Bone marrow (tissue), 2 donors: ENCODE data around the gene DDX39A.

Experiments
- DNase-seq, 2 donors: peaks; one replicate each; lab custom pipeline; 2025; lab: John Stamatoyannopoulos, UW

DDX39A gene

DNA sequence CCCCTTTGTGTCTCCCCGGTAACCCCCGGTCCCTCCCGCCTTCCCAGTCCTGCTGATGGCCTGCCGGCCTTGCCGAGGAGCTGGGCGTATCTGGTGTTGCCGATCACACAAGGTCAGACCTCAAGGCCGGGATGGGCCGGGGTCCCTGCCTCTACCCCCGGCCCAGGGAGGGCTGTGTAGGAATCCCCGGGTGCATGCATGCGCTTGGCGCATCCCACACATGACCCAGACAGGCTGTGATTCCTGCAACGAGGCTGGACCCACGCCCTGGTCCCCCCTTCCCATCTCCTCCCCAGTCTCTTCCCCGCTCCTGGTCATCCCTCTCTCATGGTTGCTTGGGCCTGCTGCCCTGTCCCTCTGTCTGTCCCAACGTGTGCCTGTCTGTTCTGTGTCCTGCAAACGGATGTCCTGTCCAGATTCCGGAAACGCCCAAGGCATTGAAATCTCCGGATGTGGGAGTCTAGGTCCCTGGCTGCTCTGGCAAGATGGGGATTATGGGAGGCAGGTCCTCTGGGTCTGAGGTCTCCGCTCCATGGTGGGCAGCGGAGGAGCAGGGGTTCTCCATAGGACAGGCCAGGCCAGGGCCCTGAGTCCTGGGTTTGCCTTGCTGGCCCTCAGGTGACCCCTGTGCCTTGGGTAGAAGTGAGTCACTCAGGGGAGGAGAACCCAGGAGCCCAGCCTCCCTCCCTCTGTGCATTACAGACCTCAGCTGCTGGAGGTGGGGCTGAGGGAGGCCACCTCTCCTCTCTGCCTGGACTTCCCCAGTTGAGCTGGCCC, 15.6 kb upstream of the DDX39A start:
- no peak for DNase-seq

DNA sequence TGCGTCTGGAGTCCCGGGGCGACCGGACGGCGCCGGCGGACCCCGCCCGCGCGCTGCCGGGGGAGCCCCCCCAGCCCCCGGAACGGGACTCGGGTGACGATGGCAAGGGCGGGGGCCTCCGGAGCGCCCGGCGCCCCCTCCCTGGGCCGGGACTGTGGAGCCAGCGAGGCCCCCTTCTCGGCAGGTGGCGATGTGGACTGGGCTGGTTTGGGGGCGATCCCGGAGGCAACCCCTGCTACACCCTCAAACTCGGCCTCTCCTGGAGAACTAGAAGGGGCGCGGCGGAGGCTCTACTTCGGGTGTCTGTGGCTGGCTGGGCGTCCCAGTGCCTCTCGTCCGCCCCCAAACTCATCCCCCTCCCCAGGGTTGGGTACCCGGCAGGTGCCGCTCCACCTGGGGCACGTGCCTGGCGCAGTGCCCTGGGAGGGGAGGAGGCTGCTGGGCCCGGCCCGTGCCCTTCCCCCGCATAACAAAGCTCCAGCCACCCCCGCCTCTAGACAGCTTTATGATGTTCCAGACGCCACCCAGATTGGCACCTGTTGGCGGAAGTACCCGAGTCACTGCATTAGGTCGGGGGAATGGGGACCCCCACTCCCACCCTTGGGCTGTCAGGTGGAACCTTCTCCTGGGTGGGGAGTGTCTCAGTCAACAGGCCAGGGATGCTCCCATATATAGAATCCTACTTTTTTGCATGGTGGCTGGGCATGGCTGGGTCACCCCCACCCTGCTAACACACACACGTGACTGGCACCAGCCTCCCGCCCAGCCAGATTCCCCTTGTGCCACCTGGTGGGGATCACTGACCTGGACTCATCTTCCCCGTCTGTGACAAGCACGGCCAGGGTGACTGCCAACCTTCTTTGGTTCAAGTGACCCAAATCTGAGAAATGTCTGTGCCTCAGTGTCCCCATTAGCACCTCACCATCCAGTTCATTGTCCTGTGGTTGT, 14.7 kb upstream of the DDX39A start:
- no peak for DNase-seq

DNA sequence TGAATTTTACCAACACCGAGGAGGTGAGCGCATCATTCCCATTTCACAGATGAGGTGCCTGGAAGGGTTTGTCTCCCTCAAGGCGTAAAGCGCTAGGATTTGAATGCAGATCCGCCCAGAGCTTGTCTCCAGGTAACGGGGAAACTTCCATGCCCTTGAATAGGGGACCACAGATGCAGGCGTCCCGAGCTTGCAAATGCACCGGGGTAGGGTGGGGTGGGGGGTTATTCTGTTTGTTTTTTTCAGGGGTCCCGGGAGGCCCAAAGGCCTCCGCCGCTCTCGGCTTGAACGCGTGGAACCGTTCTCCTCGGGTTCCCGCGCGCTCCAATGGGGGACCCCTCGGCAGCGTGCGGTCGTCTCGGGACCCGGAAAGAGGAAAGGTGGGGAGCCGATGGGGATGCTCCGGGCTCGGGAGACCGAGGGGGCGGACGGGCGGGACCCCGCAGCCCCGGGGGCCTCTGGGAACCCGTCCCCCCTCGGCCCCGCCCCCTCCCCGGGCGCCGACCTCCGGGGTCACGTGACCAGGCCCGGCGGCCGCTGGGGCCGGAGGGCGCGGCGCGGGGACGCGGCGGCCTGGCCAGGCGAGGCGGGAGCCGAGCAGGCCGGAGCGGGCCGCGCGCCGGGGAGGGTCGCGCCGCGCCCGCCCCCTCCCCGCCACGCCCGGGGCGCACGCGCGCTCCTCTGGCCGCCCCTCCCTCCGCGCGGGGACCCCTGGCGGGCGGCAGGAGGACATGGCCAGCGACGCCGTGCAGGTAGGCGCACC, 13.8 kb upstream of the DDX39A start, which contains the start of gene PKN1:
TSS of gene PKN1 (plus strand) at position 516 of the 763 bp plus-strand sequence. CDS start at position 732, 216 bp downstream.
- DNase-seq = no peak

DNA sequence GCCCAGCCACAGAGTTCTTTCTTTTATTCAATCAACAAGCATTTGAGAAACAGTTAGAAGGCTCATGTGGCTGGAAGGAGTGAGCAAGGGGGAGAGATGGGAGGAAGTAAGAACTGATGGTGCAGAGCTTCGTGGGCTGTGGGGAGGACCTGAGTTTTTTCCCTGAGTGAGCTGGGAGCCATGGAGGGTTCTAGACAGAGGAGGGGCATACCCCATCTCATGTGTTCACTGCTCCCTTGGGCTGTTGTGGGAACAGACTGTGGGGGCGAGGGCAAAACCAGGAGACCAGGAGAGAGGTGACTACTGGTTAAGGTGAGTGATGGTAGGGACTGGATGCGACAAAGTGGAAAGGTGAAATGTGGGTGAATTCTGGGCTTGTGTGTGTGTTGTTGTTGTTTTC, 11.6 kb upstream of the DDX39A start:
- DNase-seq = no peak

DNA sequence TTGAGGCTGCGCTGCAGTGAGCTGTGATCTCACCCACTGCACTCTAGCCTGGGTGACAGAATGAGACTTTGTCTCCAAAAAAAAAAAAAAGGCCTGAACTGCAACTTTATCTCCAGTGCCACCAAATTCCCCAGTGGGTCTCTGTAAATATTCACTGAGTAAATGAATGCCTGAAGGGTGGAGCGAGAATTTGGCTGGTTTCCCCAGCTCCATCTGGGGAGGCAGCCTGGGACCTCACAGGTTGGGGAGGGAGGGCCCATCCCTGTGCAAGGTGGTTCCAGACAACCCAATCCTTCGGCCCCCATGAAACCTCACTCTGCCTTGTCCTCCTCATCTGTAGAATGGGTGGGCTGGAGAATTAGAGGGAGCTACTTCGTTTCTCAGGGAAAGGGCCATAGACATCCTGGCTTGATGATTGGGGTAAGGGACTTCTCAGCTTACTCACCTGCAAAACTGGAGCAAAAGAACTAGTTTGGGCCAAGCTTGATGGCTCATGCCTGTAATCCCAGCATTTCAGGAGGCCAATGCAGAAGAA, 9.8 kb upstream of the DDX39A start:
- DNase-seq = no peak

DNA sequence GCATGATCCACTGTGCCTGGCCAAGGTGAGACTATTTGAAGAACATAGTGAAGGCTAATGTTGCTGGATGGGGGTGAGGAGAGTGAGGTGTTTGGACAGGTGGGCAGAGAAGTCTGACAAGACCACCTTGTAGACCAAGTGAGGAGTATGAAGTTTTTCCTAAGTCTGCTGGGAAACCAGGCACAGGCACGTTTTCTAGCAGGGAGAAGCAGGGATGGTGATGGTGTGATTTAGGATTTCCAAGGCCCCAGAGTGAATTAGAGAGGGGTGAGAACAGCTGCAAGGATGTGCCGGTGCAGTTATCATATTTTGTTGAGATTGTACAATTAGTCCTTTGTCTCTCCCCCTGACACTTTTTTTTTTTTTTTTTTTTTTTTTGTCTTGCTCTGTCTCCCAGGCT, 8.3 kb upstream of the DDX39A start:
- no peak for DNase-seq

DNA sequence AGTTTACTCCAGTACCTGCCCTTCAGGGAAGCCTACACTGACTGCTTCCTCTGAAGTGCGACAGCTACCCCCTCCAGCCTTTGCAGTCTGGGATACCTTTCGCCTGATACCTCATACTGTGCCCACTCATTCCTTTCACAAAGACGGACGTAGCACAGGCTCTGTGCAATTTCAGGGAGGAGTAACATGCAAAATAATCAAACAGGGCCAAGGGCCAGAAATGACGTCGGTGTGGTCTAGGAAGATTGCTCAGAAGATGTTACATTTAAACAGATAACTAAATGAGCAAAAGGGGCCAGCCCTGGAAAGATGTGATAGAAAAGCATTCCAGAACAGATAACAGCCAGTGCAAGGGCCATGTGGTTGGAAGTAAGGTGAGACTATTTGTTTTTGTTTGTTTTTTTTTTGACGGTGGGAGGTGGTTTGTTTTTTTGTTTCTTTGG, 6.6 kb upstream of the DDX39A start:
- DNase-seq = no peak

DNA sequence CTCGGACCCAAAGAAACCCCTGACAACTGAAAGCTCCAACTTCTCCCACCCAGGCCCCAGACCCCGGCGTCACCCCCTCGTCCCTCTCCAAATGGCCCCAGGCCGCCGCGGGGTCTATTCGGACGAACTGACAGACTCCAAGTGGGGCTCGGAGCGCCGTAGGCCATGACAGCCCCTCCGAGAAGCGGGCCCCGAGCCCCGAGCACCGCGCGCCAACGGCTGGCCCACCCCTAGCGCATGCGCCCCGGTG, 360 bp downstream of the DDX39A start:
- no peak for DNase-seq

DNA sequence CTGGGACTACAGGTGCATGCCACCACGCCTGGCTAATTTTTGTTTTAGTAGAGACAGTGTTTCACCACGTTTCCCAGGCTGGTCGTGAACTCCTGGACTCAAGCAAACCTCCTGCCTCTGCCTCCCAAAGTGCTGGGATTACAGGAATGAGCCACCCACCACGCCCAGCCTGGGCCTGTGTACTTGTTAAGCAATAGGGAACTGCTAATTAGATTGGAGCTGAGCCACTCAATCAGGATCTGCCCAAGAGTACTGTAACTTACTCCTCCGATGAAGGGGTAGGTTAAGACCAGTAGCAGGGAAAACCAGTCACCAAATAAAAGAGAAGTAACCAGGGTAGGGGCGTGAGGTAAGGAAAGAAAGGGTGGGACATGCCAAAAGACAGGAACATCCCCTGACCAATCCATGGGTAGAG, 2.3 kb downstream of the DDX39A start:
- DNase-seq = no peak

DNA sequence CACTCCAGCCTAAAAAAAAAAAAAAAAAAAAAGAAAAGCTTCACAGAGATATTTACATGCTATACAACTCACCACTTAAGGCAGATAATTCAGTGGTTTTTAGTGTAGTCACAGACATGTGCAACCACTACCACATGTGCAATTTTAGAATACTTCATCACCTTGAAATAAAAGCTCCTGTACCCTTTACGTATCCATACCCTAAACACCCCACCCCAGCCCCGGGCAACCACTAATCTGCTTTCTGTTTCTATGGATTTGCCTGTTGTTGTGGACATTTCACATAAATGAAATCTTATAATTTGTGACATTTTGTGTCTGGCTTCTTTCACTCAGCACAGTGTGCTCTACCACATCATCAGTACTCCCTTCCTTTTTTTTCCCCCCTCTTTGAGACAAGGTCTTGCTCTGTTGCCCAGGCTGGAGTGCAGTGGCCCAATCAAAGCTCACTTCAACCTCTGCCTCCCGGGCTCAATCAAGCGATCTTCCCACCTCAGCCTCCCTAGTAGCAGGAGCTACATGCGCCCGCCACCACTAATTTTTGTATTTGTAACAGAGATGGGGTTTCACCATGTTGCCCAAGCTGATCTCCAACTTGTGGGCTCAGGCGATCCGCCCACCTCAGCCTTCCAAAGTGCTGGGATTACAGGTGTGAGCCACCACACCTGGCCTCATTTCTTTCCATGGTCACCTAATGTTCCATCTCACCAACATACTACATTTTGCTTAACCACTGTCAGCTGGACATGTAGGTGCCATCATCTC, 4.0 kb downstream of the DDX39A start:
- no peak for DNase-seq

DNA sequence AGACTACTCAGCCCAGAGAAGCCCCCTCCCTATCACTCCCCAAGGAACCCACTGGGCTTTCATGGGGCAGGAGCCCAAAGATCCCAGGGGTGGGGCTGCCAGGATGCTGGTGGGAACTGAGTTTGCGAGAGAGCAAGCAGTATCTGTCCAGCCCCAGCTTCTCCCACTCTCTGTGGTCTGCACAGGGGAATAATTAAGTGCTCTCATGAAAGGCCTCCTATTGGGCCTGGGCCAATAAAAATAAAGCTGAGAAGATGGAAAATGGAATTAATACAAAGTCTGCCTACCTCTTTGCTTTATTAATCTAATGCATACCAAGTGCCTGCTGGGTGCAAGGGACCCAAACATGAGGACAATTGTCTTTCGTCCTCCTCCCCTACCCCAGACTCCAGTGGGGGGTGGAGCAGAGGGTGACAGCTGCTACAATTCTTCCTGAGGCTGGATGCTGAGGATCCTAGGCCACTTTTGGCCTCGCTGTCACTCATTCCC, 5.4 kb downstream of the DDX39A start:
- no peak for DNase-seq

DNA sequence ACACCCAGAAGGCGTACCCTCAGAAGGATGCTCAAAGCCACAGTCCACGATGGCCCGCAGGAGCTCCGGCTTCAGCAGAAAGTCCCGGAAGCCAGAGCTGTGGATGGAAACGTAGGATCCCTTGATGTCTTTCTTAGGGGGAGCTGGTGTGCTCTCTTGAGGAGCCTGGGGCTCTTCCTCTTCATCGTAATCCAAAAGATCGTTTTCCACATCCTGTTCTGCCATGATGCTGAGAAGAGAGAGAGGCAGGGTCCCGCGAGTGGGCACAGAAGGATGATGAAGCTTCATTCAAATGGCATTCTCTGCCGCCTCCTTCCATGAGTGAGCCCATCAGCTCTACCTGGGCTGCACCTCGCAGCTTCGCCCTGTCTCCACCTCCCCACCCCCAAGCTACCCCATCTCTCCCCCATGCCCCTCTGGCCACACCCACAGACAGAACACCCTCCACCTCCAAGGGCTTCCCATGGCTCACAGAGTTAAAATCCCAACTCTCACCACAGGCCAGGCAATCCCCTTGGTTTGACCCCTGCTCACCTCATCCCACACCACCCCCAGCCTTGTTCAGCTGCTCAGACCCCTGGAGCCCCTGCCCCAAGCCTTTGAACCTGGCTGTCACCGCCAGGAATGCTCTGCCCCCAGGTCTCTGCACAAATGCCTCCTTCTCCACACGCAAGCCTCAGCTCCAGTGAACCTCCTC, 6.0 kb downstream of the DDX39A start:
- no peak for DNase-seq

DNA sequence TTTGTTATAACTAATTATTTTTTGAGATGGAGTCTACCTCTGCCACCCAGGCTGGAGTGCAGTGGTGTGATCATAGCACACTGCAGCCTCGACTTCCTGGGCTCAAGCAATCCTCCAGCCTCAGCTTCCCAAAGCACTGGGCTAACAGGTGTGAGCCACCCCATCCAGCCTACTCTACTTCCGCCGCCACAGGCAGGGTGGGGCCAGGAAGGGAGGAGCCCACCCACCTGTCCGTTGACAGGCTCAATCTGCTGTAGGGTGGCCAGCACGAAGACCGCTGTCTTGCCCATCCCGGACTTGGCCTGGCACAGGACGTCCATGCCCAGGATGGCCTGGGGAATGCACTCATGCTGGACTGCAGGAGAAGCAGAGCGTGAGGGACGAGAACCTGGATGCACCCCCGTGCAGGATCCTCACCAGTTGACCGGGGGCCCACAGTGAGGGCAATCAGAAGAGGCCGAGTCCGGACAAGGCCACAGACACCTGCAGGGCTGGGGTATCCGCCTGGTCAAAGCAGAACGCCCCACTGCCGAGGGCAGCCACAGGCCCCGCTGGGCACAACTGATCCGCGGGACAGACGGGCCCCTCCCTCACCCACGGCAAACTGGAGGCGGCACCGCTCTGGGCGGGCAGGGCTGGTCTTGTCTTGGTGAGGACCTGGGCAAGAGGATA, 6.7 kb downstream of the DDX39A start:
- no peak for DNase-seq

DNA sequence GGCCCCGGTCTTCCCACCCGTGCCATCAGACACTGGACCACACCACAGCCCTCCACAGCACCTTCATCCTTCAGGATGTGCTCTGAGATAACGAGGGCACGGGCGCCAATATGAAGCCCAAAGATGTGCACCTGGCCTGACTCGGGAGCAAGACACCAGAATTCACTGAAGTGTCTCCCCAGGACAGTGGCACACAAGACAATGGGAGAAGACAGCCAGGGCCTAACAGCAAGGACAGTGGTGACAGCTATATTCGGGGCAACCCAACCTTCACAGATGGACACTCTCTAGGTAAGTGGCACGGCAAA, 7.2 kb downstream of the DDX39A start:
- no peak for DNase-seq

DNA sequence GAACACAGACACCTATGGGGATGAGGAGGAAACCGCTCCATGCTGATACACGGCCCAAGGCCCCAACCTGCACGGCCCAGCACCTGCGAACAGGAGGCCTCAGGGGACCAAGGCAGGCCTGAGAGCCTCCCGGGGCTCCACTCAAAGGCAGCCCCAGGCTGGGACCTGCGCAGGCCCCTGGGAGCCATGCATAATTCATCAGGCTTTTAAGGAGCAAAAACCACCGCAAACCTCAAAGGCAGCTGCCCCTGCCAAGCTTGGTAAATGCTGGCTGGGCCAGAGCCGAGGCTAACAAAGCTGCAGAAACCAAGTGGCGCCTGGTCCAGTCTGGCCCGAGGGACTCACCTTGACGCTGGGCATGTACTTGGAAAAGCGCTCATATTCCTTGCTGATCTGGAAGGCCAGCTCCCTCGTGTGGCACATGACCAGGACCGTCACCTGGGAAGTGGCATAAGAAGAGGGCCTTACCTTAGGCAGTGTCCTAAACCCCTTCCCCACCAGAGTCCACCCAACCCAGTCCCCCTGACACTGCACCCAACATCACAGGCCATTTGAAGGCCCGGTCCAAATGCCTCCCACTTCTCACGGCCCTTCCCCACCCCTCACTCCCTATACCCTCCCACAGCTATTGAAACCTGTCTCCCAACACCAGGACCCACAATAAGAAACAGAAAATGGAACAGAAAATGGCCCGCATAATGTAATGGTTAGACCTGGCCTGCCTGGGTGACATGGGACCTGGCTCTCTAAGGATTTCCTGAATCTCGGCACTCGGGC, 7.8 kb downstream of the DDX39A start:
- no peak for DNase-seq

DNA sequence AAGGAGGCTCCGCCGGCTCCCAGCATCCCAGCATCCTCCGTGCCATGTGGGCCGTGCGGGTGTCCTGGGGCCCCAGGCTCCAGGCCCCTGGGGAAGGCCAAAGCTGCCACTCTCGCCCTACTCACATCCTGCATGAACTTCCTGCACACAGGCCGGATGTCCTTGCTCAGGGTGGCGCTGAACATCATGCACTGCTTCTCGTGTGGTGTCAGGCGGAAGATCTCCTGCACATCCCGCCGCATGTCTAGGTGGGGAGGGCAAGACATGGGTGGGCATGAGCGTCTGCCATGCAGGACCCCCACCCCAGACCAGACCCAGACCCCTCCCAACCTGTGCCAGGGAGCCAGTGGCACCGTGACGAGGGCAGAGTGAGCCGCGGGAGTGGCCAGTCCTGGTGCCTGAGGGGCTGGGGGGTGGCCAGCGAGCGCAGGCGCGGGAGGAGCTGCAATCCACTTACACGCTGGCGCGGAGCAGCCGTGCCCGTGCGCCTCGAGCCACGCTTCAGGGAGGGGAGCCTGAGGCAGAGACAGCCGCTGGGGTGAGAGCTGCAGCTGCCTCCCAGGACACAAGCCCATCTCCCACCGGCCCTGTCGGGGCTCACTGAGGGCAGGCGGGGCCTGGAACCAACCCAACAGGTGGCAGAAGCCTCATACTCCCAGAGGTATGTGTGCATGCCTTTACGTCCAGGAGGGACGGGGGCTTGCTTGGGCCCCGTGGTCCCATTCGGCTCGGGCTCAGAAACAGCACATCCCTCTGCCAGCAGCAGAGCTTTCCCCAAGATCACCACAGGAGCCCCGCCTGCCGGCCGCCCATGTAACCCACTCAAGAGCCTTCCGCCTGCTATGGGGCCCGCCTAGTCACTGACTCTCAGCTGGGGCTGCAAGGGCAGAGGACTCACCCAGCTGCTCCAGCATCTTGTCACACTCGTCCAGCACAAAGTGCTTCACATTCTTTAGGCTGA, 8.8 kb downstream of the DDX39A start:
- DNase-seq = no peak

DNA sequence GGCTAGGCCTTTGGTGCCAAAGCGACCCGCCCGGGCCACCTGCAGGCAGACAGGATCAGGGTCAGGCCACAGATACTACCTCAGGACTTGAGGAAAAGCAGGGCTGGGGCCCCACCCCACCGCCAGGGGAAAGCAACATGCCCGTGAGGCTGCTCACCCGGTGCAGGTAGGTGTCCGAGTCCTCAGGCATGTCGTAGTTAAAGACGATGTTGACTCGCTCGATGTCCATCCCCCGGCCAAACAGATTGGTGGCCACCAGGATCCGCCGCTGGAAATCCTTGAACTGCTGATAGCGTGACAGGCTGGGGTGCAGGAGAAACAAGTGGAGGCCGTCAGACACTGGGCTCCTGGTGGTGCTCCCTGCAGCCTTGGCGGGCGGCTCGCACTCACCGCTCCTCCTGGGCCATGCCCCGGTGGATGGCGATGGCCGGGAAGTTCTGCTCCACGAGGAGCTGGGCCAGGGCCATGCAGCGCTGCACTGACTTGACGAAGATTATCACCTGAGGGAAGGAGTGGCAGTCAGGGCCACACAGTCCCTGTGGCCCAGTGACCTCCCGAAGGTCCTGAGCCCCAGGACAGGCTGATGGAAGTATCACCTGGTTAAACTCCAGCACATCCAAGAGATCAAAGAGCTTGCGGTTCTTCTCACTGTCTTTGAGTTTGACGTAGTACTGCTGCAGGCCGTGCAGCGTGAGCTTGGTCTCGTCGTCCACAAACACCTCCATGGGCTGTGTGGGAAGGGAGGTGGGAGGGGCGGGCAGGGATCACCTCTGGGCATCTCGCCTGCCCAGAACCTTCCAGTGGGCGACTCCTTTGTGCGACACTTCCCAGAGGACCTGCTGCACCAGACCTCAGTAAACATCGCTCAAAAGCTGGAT, 9.8 kb downstream of the DDX39A start:
- DNase-seq = no peak
